GM21381 (cell line): ENCODE data around the gene TRIM66.

Source experiments
- ATAC-seq: cut with Tn5 transposase; IDR thresholded peaks from one replicate; pipeline ENCODE4 v1.9.1; 2021; ENCODE audit warnings: mild to moderate bottlenecking, moderate library complexity; ENCODE audit not compliant: unreplicated experiment

TRIM66 gene

DNA sequence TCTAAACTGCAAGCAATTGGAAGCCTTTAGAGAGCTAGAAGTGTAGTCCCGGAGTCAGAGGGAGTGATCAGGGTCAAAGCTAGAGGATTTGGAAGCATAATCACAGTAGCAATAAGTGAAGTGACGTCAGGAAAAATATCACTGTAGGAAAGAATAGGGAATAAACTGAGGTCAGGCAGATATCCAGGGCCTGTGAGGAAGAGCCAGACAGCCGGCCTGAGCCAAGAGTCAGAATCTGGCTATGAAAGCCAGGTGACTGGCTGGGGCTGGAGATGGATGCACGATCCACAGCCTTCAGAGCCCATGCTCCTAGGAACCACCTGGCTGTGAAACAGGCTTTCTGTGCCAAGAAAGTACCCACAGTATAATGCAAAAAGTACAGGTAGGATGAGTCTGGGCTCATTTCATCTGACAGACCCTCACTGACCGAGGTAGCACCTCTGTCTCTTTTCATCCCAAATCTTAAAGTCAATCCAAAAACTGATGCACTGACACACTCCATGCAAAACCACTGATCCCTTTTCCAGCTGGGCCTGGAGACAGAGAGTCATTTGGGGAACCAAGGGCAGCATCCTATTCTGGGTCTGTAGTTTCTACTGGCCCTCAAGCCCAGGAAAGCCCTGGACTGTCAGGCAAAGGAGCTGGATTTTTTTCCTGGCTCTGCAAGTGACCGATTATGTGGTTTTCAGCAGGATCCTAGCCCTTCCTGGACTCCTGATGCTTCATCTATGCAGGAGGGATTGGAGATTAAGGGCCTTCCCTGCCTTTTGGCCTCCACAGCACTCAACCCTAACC, 21.3 kb downstream of the TRIM66 start:
- no peak for ATAC-seq

GRCh38 chr11:8658321-8659057, 24.0 kb downstream of the TRIM66 start:
- no peak for ATAC-seq

GRCh38 chr11:8656291-8656690, 26.2 kb downstream of the TRIM66 start:
- no peak for ATAC-seq

- no peak for ATAC-seq
Observed at GRCh38 chr11:8654503-8654902, 28.0 kb downstream of the TRIM66 start.

GRCh38 chr11:8652140-8652539, 30.3 kb downstream of the TRIM66 start:
- no peak for ATAC-seq

DNA sequence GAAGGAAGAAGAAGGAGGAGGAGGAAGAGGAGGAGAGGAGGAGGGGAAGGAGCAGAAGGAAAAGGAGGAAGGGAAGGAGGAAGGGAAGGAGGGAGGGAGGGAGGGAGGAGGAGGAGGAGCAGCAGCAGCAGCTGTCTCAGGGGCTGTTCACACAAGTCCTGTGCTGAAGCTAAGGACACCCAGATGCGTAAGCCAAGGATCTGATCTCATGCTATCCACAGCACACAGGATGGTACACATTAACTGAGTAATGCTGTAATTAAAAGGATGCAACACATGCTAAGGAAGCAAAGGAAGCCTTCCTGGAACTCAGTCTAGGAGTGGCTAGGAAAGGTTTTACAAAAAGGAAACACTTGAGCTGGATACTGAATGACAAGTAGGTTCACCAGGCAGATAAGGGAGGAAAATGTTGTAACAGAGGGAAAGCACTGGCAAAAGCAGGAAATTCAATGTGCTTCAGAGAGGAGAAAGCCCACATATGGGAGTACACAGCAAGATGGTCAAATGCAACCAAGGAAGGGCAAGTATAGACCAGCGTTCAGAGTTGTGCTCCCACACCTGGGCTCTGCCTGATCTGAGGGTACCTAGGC, 32.0 kb downstream of the TRIM66 start:
- no peak for ATAC-seq

DNA sequence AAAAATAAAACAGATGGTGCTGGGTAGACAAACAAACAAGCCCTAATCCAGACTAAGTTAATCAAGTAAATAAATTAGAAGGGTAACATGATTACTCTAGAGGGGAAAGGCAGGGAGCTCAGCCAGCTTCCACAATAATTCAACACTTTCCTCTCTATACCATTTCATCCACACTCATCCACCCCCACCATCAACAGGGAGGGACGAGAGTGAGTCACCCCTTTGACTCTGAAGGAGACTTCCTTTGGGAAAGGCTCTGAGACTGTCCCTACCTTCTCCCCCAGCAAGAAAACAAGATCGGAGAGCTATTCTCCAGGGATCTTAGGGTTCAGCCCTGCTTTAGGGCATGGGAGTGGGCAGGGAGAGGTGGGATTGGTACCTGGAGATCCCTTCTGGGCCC, 33.1 kb downstream of the TRIM66 start:
- no peak for ATAC-seq

DNA sequence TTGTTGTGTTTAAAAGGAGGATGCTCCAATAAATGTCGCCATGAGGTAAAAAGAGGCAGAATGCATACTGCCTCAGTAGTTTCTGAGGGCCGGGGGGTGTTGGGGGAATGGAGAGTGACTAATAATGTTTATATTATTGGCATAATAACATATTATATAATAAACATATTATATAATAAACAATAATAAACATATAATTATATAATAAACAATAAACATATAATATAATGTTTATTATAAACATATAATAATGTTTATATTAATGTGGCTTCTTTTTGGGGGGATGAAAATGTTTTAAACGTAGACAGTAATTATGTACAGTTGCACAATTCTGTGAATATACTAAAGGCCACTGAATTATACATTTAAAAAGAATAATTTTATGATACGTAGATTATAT, 35.6 kb downstream of the TRIM66 start:
- ATAC-seq, result no peak

DNA sequence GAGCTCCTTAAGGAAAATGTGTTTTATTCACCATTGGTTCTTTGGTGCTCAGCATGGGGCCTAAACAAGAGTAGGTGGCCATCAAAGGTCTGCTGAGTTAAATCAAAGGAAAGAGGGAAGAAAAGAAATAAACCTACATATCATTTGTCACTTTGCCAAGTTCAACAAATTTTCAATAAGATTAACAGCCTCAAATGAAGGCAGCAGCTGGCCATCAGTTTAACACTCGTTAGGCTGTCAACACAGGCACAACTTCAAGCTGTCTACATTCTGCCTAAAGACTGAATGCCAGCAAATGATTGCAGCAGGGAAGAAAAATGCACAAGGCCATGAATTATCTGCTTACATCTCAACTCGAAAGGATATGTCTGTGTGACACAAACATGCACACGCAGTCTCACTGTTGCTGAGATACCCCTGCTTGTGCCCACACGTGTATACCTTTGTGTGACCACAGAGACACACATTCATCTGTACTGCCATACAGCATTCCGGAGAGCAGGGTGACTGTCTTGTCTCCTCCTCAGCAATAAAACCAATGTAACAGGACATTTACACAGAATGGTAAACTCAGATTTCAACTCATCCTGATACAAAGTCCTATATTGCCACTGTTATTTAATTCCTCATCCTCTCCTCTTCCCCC, 40.1 kb downstream of the TRIM66 start:
- no peak for ATAC-seq

GRCh38 chr11:8641332-8641731, 41.1 kb downstream of the TRIM66 start:
- no peak for ATAC-seq

DNA sequence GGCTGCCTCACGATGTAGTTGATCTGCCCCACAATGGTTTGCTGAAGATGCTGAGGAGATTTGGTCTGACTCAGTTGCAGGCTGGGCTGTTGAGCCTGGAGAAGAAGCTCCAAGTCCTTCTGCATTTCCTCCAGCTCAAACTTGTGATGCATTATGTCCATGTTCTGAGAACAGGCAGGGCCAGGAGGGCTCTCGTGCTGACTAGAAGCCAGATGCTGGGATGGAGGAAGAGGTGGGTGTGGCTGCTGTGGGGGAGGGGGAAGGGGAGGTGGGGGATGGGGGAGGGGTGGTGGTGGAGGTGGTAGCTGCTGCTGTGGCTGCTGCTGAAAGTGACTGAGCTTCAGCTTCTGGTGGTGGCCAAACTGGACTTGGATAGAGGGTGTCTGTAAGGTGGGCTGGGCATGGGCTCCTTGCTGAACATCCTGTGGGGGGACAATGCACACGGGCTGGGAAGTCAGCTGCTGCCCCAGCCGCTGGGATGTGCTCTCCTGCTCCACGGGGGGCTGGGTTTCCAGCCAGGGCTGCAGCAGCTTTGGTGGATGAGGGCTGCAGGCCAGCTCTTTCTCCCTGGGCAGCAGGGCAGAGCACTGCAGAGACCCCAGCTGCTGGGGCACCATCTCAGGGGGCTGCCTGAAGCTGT, 42.1 kb downstream of the TRIM66 start:
- no peak for ATAC-seq

DNA sequence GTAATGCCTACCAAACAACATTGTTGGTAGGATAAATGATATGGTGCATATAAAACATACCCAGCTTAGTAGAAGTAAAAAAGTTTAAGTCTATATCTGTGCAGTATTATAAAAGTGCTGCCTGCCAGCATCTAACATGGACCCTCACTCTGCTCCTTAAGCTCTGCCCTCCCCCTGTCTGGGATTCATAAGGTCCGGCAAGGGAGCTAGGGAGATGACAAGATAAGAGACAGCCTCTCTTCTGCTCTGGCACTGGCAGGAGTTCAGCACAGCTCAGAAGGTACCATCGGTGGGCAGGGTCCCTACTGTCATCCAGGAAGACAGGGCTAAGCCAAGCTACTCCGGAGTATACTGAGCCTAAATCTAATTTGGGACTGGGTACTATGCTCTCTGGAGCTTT, 42.8 kb downstream of the TRIM66 start:
- ATAC-seq, result no peak

- no peak for ATAC-seq
Observed at GRCh38 chr11:8638300-8638699, 44.2 kb downstream of the TRIM66 start.

DNA sequence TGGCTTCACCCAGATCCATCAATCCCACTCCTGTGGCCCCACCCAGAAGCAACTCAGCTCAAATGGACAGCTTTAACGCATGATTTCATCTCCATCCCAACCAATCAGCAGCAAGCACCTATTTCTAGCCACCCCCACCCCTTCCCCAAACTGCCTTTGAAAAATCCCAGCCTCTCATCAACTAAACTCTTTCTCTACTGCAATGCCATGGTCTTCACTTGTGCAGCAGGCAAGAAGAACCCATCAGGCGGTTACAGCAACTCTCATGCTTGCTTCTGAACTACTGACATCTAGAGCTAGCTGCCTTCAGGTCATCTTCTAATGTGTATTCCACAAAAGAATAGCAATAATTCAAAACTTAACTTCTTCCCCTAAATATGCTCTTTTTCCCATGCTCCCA, 46.3 kb downstream of the TRIM66 start:
- no peak for ATAC-seq

DNA sequence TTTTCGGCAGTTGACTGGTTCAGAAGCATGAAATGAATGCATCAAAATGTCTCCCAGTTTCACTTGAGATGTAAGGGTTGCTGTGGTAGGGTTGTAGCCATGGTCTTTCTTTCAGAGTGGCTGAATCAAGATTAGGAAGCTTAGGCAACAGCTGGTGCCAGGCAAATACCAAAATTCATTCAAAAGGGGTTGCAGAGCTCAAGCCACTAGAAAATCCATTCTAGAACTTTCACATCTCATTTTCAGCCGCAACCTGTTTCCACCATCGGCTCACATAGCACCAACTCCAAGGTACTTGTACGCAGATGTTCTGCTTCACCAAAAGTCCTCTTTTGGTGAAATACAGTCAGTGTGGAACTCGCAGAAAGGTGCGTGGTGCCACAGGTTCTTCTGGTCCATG, 48.0 kb downstream of the TRIM66 start:
- no peak for ATAC-seq

DNA sequence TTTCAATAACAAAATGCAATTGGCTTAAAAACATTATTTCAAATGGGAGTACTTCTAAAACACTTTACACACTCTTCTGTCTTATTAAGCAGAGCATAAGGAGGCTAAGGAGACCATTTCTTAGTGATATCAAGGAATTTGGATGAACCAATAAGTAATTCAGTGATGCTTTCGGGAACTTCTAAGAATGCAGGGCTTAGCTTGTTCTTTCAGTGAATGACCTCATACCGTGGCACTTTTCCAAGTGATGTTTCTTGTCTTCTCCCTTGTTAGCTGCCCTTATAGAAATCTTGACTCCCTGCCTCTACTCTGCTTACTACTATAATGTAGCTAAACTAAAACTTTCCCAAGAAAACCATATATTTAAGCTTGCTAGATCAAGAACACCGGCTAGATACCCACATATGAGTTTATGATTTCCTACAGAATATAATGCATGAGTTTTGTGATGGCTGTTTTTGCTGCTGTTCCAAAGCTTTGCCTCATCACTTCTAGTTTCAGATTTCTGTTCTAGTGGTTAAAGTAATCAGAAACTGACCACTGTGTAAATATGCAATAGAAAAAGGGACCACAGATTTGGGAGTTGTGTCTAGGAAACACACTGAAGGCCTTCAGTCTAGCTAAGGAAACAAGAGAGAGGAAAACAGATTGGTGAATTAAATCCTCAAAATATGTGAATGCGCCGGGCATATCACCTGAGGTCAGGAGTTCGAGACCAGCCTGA, 50.9 kb downstream of the TRIM66 start:
- ATAC-seq, result no peak

- no peak for ATAC-seq
Observed at GRCh38 chr11:8624698-8625097, 57.8 kb downstream of the TRIM66 start.

GRCh38 chr11:8621147-8621546, 61.3 kb downstream of the TRIM66 start:
- ATAC-seq, result no peak

GRCh38 chr11:8617063-8617462, 65.4 kb downstream of the TRIM66 start:
- no peak for ATAC-seq

- no peak for ATAC-seq
Observed at GRCh38 chr11:8615291-8616032, 67.0 kb downstream of the TRIM66 start.
